HG03354 (cell line): Measurements from ENCODE around the gene ACBD6.

Source experiments
- ATAC-seq: cut with Tn5 transposase; IDR thresholded peaks from one replicate; pipeline ENCODE4 v1.9.1; 2021; ENCODE audit warnings: mild to moderate bottlenecking; ENCODE audit not compliant: unreplicated experiment, poor library complexity, severe bottlenecking

ACBD6 gene

DNA sequence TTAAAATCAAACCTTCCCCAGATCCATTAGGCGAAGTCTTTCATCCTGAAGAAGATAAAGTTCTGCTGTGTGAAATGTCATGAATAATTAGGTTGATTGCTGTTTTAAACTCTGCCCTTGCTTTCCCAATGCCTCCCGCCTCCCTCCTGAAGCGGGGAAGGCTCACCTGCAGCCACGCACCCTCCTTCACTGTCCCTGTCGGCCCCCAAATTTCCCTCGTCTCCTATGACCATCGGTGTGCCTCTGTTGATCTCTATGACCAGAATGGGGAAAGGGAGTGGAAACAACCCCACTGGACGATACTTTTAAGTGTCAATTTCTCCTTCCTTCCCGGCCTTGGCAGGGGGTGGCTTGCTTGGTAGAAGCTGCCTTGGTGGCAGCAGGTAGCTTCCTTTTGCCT is 237.2 kb downstream of the ACBD6 start:
- ATAC-seq, result no peak

DNA sequence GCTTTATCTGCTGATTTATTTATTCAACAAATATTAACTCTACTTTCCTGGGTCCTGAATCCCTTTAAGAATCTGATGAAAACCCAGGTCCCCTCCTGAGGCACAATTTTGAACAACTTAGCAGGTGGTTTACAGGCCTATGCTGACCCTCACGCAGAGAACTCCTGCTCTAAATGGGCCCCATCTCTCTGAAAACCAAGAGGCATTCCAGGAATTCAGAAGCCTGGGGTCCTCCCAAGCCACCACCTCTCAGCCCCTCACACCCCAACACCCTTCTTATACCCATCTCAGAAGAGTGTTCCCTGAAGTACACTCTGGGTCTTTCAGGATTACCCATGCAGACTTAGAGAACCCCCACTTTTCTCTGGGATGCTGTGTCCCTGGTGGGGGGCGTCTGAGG is 237.8 kb downstream of the ACBD6 start:
- ATAC-seq, result no peak

DNA sequence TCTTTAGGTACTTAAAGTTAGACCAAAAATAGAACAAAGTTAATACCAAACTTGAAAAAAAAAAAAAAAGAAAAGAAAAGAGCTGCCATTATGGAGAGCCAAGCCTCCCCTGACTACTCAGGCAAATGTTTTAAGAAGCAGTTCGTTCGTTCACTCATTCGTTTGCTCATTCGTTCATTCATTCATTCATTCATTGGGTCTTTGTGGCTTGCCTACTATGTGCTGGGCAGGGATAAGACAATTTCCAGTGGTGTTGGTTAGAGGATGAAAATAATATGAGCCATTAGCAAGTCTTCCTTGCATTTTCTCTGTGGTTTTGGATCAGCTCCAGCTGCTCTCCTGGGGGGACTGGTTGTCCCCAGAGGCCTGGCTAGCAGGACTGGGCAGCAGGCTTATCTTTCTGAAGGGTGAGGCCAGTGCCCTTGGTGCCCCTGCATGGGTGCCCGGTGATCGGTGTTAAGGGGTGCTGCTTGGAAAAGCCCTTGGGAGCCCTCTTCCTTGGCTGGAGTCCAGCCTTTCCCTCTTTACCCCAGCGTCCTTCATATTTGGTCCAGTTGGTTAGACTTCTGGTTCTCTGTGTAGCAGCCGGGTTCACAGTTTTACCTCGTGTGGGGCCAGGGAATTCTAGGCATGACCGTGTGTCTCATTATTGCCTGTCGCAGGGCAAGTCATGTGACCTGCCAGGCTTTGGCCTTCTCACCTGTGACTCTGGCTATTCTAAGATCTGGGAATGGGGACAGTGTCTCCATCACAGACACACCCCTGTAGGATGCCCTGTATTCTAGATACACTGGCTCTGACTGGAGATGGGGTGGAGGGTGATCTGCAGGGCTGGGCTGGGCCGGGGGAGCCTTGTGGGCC is 239.5 kb downstream of the ACBD6 start:
- ATAC-seq, result no peak

DNA sequence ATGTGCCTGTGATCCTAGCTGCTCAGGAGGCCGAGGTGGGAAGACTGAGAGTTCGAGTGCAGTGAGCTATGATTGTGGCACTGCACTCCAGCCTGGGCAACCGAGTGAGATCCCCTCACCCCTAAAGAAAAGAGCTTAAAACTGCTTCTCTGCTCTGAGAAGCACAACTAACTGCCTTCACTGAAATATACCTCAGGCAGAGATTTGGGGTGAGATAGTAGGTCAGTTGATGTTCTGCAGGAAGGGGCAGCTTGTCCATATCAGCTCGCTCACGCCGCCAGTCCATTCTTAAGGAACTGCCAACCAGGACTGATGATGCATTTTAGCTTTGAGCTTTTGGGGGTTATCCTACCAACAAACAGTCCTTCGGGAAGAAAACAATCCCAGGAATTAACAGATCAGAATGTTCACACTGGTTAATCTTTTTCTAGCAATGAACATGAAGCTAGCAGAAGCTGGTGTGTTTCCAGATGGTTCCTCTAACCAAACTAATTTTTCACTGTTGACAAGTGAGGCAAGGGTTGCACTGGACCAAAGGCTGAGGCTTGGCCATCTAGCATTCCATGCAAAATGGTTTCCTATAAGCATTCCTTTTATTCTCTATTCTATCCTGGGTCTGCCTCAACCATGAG is 240.7 kb downstream of the ACBD6 start:
- ATAC-seq, result no peak

DNA sequence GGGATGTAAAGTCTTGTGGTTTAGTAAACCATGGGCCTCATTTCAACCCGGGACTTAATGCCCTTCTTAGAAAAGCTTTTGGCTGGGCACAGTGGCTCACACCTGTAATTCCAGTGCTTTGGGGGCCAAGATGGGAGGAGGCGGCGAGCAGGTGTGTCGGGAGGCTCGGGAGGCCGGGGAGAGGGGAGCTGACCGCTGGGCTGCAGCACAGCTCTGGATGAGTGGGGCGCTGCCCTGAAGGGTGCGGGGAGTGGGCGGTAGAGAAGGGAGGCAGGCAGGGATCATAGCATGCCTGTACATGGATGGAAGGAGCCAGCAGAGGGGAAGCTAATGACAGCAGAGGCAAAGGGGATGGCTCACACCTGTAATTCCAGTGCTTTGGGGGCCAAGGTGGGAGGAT is 241.3 kb downstream of the ACBD6 start:
- no peak for ATAC-seq

DNA sequence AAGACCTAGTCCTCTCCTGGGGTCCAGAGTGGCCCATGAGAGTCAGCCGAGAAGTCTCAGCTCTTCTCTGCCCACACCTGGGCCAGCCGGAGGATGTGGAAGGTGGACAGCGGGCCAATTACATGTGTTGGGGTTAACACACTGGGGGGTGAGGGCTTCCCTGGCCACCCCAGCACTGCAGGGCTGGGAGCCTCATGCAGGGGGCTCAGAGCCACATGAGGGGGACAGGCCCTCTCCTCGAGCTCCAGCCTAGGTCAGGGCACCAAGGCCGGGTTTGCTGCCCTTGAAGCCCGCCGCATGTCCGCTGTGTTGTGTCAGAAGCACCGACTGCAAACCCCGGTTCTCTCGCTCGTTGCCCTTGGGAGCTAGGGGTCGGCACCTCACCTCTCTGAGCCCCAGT is 241.8 kb downstream of the ACBD6 start:
- no peak for ATAC-seq

DNA sequence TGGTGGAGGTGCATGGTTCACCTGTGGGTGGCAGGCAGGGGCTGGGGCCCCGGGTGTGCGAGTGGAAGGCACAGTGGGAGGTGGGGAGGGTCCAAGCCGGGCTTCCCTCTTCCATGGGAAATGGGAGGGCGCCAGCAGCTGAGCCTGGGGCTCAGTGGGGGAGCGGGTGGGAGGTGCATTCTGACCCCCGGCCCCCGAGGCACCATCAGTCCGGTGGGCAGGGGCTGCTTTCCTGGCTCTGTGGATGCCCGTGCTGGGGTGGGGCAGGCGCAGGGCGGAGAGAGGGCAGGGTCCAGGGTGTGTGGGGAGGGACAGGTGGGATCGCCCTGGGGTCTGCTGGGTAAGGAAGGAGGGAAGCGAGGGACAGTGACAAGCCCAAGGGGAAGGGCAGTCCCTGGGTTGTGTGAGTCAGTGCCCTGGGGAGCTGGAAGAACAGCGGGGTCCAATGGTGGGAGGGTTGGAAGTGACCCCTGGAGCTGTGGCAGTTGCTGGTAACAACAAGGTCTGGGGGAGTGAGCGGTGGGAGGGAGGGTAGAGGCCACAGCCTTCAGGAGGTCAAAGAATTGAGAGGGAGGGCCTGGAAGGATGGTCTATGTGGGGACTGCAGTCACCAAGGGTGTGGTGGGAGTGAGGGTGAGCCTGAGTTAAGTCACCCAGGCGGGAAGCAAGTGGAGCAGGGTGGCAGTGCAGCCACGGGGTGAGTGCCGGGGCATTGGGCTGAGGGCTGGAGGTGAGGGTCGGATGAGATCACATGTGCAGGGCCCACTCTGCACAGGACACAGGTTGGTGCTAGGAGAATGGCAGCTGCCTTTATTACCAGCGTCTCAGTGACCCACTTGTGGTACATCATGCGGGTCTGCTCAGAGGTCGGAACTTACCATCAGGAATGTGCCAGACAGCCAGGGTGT is 242.7 kb downstream of the ACBD6 start:
- ATAC-seq, result no peak

DNA sequence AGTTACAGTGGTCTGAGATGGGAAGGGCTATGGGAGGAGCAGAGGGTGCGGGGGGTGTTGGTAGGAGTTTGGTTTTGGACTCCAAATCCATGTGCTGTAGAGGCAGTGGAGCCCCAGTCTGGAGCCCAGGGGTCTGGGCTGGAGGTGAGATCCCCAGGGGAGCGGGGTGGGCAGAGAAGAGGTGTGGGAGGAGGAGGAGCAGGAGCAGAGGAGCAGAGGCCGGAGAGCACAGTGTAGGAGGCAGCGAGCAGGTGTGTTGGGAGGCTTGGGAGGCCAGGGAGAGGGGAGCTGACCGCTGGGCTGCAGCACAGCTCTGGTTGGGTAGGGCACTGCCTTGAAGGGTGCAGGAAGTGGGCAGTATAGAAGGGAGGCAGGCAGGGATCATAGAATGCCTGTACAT is 243.4 kb downstream of the ACBD6 start:
- ATAC-seq, result no peak

DNA sequence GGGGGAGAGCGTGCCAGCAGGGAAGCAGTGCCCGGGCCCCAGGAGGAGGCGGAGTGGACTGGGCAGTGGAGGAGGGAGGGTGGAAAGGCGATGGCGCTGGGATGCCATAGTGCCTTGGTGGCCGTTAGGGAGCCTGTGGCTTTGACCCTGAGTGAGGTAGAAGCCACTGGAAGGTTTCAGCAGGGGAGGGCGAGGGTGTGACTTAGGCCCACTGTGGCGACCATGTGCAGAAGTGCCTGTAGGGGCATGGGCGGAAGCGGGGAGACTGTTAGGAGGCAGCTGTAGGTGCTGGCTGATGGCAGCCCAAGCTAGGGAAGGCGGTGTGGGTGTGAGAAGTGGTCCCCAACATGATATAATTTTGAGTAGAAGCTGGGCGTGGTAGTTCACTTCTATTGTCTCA is 244.1 kb downstream of the ACBD6 start:
- no peak for ATAC-seq

DNA sequence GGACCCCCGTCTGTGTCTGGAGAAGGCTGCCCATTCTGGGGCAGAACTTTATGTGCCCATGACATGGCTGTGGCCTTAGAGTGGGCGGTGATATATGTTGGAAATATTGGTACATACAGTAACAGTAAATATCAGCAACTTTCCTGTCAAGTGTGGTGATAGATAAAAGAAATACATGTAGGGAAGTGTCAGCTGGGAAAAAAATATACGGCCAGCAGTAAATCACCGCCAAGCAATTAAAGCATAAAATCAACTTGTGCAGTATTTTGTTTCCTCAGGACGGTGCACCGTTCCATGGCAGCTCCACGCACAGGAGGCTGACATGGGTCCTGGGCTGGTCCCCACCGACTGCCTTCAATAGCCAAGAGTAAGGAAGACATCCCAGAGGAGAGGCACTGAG is 244.9 kb downstream of the ACBD6 start:
- no peak for ATAC-seq

DNA sequence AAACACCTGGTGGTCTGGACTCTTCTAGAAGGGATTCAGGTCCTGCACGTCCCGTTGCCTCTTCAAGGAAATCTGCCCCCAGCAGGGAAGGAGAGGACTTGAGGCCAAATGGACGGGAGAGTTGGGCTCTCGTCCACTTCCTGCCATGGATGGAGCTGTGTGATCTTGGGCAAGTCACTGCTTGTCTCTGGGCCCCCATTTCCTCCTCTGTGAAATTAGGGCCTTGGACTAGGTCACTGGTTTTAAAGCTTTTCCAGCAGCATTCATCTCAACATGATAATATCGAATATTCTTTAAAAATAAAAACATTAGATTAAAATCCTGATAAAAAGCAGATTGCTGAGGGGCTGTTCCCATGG is 245.4 kb downstream of the ACBD6 start:
- no peak for ATAC-seq

DNA sequence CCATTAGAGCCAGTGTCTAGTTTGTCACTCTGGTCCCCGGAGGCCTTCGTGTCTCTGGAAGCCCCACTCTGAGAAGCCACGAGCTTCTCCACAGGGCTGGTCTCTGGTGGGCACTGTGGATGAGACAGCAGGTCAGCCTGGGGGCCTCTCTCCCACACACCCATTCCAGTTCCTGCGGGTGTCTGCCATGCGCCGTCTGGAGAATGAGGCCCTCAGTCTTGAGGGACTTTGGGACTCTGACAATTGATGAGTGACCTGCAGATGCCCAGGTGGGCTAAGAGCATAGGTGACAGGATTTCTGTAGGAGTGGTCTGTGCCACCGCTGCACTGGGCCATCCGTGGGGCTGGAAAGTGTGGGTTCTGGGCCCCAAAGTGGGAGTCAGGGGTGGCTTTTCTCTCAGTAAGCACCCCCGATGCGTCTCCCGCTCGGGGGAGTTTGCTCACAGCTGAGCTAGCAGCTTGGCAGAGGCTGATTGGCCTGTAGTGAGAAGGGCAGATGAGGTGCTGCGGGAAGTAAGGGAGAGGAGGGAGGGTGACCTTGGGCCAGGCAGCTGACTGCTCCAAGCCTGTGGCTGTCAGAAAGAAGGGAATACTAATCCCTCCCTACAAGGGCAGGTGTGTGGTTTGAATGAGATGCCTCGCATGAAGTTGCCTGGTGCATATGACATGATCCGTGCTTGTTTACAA is 245.9 kb downstream of the ACBD6 start:
- ATAC-seq, result no peak

DNA sequence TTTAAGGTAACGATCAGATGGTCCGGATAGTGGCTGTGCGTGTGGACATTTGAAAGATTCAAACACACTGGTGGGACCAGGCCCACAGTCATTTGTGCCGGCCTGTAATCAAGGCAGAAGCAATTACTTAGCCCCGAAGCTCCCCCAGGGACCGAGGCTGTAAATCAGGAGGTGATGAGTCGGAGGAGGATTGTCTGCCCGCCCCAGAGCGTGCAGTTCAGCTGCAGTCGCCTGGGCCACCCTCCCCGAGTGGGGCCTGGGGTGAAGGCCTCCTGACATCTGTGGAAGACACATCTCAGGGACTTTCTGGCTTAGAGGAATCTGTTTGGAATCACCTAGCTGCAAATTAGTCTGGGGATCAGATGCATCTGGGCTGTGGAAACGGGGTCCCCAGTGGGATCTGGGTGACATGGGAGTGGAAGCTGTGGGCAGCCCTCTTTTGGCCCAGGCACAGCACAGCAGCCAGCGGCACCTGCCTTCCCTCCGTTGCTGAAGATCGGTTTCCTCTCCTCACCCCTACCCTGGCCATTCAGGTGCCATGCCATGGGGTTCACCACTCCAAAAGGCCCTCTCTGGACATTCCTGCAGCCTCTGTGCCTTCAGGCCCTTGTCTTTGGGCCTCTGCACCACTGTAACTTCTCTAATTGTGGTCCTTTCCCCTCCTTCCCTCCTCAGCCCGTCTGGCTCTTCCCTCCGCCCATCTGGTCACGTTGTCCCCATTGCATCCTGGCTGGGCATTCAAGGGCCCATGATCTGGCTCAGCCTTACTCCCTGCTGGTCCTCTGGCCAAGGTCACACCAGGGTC is 246.6 kb downstream of the ACBD6 start:
- ATAC-seq, result no peak

DNA sequence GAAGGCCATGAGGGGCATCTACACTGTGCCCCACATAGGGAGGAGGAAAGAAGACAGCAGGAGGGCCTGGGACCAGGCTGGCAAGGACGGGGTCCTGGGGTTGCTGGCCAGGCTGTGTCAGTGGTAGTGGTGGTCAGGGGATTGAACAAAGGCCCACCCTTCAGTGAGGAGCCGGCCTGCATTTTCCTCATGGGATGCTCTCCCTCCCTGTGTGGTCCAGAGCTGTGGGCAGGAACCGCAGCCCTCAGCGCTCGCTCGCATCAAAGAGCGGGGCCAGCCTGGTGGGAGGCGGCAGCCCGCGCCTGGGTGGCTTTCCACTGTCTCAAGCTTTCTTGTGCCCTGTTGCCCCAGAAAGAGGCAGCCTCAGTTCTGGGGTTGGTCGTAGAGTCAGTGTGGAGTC is 247.5 kb downstream of the ACBD6 start:
- no peak for ATAC-seq

DNA sequence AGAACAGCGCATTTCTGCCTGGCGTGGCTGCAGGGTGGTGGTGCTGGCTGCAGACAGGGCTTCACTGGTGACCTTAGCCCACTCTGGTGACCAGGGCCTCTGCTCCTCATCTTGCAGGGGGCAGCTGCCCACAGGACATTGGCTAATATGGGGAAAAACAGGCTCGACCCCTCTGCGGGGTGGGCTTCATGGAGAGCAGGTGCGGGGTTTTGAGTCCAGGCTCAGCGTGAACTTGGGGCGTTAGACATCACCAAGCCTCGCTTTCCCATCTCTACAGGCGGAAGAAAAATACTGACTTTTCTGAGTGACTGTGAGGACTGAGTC is 247.9 kb downstream of the ACBD6 start:
- ATAC-seq, result no peak

DNA sequence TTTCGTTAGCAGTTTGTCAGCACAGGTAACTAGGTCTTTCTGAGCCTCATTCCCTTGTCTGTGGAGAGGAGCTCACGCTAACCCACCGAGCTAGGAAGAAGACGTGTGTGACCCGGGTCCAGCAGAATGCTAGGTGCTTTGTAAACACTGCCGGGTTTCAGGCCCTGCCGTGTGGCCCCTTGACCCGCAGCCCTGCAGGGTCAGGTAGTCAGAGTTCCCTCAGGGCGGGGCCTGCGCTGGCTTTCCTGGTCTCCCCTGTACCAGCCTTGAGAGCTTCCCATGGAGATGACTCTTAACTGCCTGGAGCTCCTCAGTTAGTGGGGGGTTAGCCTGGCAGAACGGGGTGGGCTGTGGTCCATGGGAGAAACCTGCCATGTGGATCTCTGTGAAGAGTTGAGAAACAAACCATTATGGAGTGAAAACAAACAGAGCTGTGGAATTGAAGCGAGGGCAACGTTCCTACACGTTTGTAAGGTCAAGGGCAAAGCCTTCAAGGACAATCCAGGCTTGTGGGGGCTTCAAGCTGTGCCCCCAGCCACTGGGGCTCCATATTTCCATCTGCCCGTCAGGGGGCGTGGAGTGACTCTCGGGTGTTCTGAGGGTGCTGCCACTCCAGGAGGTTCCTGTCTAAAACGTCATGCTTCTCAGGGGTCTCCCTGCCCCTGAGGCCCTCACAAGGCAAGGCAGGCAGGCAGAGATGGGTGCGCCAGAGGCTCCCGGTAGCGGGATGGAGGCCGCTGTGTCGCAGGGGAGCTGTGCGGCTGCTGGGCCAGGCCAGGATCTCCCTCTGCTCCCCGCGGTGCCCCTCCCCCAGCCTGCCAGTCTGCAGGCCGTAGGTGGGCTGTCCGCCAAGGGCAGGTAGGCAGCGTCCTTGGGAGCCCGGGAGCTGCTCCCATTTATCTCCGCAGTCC is 248.5 kb downstream of the ACBD6 start:
- ATAC-seq, result no peak

DNA sequence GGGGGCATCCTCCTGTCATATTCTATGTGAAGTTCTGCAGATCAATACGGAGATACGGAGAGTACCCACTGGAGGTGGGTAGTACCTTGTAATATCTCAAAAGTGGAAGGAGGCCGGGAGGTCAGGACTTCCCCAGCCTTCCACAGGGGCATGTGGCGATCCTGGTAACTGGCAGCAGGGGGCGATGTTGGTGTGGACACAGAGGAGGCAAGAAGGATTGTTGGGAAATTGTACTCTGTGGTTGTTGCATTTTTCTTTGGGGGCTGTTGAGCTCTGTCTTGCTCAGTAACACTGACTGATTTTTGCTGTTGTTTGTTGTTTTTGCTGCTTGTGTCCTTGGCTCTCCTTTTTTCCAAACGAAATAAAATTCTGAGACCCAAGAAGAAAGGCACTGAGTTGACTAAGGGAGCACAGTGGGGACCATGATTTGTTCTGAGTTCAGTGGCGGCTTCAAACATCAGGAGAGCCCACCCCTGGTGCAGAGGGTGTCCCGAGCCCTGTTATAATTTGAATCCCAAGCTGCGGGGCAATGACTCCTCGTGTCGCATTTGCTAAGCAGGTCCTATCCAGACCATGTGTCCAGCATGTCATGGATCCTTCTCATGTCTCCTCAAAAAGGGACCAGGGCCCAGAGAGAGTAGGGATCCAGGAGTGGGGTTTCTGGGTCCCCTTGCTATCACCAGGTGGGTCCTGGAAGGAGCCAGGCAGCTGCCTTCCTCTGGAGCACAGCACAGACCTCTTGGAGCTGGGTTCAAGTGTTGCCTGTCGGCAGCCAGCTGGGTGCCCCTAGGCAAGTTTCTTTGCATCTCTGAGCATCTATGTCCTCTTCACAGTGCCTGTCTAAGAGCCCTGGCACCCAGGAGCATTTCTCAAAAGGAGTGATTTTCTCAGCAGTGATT is 249.5 kb downstream of the ACBD6 start:
- ATAC-seq, result peak; percentile 71
